ENCODE measurements around the gene CD300LD. TPM values are rescaled to one million over a fixed set of nuclear protein-coding genes. Genes with fewer than 3 reads are reported as not detected.

CD300LD gene
- total and polyA plus RNA-seq, 2 experiments from 2014 or later: not detected

- DNase-seq (ENCODE audit: low read depth in 1 of 2, low spot score in 1 of 2): no peak
- H3K27me3 ChIP-seq: no peaks in the 10 kb centered on the region
- no peaks in the 10 kb centered on the region for H3K36me3 ChIP-seq
- H3K4me3 ChIP-seq: no peak overlapping the region
- H3K4me1 ChIP-seq (ENCODE audit: low read depth): no peaks in the 10 kb centered on the region
- H3K27ac ChIP-seq: no peak overlapping the region
- no peak for TF ChIP-seq CTCF (IDR thresholded peaks at IDR 0.05; ENCODE audit: low read depth, low read length)
- no peaks in the 10 kb centered on the region for H3K9me3 ChIP-seq (ENCODE audit: low read depth)
Observed at GRCh38 chr17:74604761-74605160, 12.7 kb upstream of the CD300LD start.

DNA sequence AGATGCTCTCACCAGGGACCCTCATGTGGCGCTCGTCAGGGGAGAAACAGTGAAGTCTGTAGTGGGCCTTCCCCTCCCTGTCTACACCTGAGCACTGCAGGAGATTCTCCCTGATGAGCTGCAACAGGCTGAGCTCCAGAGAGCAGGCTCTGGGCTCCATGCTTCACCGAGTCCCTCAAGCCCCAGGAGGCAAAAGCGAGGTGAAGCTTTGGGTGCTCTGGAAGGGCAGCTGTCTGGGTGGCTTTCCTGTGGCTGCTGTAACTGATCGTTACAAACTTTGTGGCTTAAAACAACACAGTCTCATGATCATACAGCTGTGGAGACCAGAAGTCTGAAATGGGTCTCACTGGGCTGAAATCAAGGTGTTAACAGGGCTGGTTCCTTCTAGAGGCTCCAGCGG is 12.1 kb upstream of the CD300LD start:
- no peak overlapping the region for H3K4me3 ChIP-seq
- no peak for DNase-seq (ENCODE audit: low read depth in 1 of 2, low spot score in 1 of 2)
- no peaks in the 10 kb centered on the region for H3K27me3 ChIP-seq
- H3K36me3 ChIP-seq: no peaks in the 10 kb centered on the region
- no peaks in the 10 kb centered on the region for H3K4me1 ChIP-seq (ENCODE audit: low read depth)
- H3K9me3 ChIP-seq (ENCODE audit: low read depth): no peaks in the 10 kb centered on the region
- no peak overlapping the region for H3K27ac ChIP-seq
- TF ChIP-seq CTCF (IDR thresholded peaks at IDR 0.05; ENCODE audit: low read depth, low read length): no peak

DNA sequence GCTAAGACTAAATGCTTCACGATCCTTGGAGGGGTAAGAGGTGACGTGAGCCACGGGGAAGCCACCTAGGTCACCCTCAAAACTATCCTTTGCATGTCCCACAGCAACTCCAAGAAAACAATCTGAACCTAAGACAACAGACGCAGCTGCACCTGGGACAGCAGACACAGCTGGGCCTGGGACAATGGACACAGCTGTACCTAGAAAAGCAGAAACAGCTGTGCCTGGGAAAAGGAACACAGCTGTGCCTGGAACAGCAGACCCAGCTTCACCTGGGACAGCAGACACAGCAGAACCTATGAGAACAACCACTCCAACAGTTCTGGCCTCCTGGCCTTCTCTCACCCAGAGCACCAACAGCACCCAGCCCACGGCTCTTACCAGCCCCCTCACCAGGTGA is 11.7 kb upstream of the CD300LD start:
- Histone ChIP-seq H3K9me3 (ENCODE audit: low read depth) (no peaks in the 10 kb centered on the region), H3K27me3 (no peaks in the 10 kb centered on the region), H3K4me1 (ENCODE audit: low read depth) (no peaks in the 10 kb centered on the region), H3K4me3 (no peak overlapping the region), H3K36me3 (no peaks in the 10 kb centered on the region), H3K27ac (no peak overlapping the region)
- no peak for DNase-seq (ENCODE audit: low read depth in 1 of 2, low spot score in 1 of 2)
- no peak for TF ChIP-seq CTCF (IDR thresholded peaks at IDR 0.05; ENCODE audit: low read depth, low read length)

- TF ChIP-seq CTCF (IDR thresholded peaks at IDR 0.05; ENCODE audit: low read depth, low read length): no peak
- no peaks in the 10 kb centered on the region for H3K27me3 ChIP-seq
- no peaks in the 10 kb centered on the region for H3K36me3 ChIP-seq
- H3K4me1 ChIP-seq (ENCODE audit: low read depth): no peaks in the 10 kb centered on the region
- DNase-seq (ENCODE audit: low read depth in 1 of 2, low spot score in 1 of 2): no peak
- H3K4me3 ChIP-seq: no peak overlapping the region
- no peaks in the 10 kb centered on the region for H3K9me3 ChIP-seq (ENCODE audit: low read depth)
- H3K27ac ChIP-seq: no peak overlapping the region
Observed at GRCh38 chr17:74603037-74603635, 11.1 kb upstream of the CD300LD start.

DNA sequence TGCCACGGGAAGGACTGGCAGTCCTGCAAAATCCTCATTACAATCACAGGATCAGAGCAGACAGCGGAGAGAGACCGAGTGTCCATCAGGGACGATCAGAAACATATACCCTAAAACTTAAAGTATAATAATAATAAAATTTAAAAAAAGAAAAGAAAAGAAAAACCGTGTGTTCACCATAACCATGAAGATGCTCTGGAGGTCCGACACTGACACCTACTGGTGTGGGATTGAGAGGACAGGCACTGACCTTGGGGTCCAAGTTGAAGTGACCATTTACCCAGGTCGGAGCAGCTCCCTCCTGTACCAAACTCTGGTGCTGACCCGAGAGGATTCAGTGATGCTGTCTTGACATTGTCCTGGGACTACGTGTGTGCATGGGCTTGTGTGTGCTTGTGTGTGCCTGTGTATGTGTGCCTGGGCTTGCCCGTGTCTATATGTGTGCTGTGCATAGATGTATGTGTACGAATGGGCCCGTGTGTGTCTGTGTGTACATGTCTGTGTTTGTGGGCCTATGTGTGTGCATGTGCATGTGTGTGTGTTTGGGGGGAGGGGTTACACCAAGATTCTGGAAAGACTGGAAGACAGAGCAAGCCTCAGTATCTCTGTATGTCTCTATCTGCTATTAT is 10.0 kb upstream of the CD300LD start:
- peak; percentile 85 for TF ChIP-seq CTCF (IDR thresholded peaks at IDR 0.05; ENCODE audit: low read depth, low read length)
- no peaks in the 10 kb centered on the region for H3K9me3 ChIP-seq (ENCODE audit: low read depth)
- H3K27me3 ChIP-seq: no peaks in the 10 kb centered on the region
- no peaks in the 10 kb centered on the region for H3K36me3 ChIP-seq
- H3K4me1 ChIP-seq (ENCODE audit: low read depth): no peaks in the 10 kb centered on the region
- peak; percentile 55 to 70 for DNase-seq (ENCODE audit: low read depth in 1 of 2, low spot score in 1 of 2)
- H3K27ac ChIP-seq: no peak overlapping the region
- H3K4me3 ChIP-seq: no peak overlapping the region
